ENCODE measurements around the gene TMEM95. TPM values are rescaled to one million over a fixed set of nuclear protein-coding genes. Genes with fewer than 3 reads are reported as not detected.

Gene TMEM95, protein sequence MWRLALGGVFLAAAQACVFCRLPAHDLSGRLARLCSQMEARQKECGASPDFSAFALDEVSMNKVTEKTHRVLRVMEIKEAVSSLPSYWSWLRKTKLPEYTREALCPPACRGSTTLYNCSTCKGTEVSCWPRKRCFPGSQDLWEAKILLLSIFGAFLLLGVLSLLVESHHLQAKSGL
- total RNA-seq, result not detected

- intact Hi-C loops (cut with DNase I), result loop anchor here (10.0 kb wide), 1 partner anchor 130 kb away; the partner anchor contains the start of genes POLR2A and SLC35G6
- DNase-seq (ENCODE audit: low spot score), result no peak
- H3K9me3 ChIP-seq, result no peaks in the 10 kb centered on the region
- TF ChIP-seq POLR2A (IDR thresholded peaks at IDR 0.05) (no peak), POLR2AphosphoS5 (IDR thresholded peaks at IDR 0.05) (peak; percentile 35)
- 54% methylated on average over 10 of the region's 10 CpGs for WGBS
- H3K27me3 ChIP-seq (replicated peaks; ENCODE audit: insufficient read depth), result no peaks in the 10 kb centered on the region
- H3K36me3 ChIP-seq, result no peaks in the 10 kb centered on the region
- peaks cover 5% of the 10 kb centered on the region for H3K4me1 ChIP-seq (replicated peaks)
- H3K4me3 ChIP-seq, result no peak within 1 kb of the TSS
- peak within 1 kb of the TSS in 1 of 2 donors; percentile 38 for H3K27ac ChIP-seq
These were observed at the start of gene TMEM95 for GRCh38 chr17:7355053-7355452. Gene TMEM95 (plus strand): TSS chr17:7355156. CDS start chr17:7355205, 49 bp downstream.

- Histone ChIP-seq H3K4me3 (peak within 1 kb of the TSS; percentile 99), H3K36me3 (peaks cover 0 to 5% of the 10 kb centered on the region in 2 donors), H3K27ac (peak within 1 kb of the TSS; percentile 97 to 99), H3K9me3 (no peaks in the 10 kb centered on the region), H3K27me3 (replicated peaks; ENCODE audit: insufficient read depth) (no peaks in the 10 kb centered on the region), H3K4me1 (replicated peaks) (peaks cover 8% of the 10 kb centered on the region)
- intact Hi-C loops (cut with DNase I), result no loop called here
- under 1% methylated on average over 64 of the region's 64 CpGs for WGBS
- TF ChIP-seq CTCF (IDR thresholded peaks at IDR 0.05) (peak in 1 of 4 experiments; percentile 23), POLR2A (IDR thresholded peaks at IDR 0.05) (peak; percentile 94), POLR2AphosphoS5 (IDR thresholded peaks at IDR 0.05) (peak; percentile 99)
- peak; percentile 99 for DNase-seq (ENCODE audit: low spot score)
These were observed 47.9 kb upstream of the TMEM95 start, which contains the start of gene EIF5A for GRCh38 chr17:7306911-7307685. Gene EIF5A (plus strand): TSS chr17:7307628. CDS start chr17:7309636, 2,008 bp downstream.

DNA sequence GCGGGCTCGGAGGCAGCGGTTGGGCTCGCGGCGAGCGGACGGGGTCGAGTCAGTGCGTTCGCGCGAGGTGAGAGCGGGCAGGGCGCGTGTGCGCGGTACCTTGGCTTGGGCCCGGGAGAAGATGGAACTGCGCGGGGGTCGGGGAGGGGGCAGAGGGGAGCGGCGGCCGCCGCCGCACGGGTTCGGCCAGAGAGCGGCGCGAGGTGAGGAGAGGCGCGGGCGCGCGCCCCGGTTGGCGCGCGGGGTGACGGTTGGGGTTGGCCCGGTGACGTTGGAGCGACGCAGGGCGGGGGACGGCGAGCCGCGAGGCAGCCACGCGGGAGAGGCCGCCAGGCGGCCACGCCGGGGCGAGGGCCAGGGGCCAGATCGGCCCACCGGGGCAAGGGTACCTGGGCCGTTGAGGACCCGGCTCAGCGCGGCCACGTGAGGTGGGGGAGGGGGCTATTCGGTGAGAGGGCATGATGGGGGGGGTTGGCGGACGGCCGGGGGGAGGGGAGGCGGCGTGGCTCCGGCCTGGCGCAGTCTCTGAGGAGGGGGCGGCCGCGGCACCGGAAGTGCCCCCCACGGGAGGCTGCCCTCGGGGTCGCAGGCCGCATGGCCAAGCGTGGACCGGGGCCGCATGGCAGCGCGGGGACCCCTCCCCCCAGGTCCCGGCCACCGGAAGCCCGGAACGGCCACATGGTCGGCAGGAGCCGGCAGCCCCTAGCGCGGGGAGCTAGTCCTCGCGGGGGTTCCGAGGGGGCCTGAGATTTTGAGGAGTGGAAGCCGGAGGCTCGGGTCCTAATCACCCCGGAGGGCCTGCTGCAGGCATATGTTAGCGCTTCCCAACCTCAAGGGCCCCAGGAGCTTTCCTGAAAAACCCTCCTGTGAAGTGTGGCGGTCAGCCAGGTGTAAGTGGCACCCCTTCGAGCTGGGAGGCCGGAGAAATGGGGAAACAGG lies 47.0 kb upstream of the TMEM95 start:
- DNase-seq (ENCODE audit: low spot score), result no peak
- intact Hi-C loops (cut with DNase I), result no loop called here
- peak overlapping the region; percentile 97 to 99 for H3K27ac ChIP-seq
- no peak for TF ChIP-seq CTCF (IDR thresholded peaks at IDR 0.05)
- TF ChIP-seq POLR2A (IDR thresholded peaks at IDR 0.05), result no peak
- no peak for TF ChIP-seq POLR2AphosphoS5 (IDR thresholded peaks at IDR 0.05)
- H3K9me3 ChIP-seq, result no peaks in the 10 kb centered on the region
- peak overlapping the region; percentile 99 for H3K4me3 ChIP-seq
- H3K36me3 ChIP-seq, result peaks cover 8 to 12% of the 10 kb centered on the region in 2 donors
- no peaks in the 10 kb centered on the region for H3K27me3 ChIP-seq (replicated peaks; ENCODE audit: insufficient read depth)
- H3K4me1 ChIP-seq (replicated peaks), result peaks cover 8% of the 10 kb centered on the region
- under 1% methylated on average over 85 of the region's 104 CpGs for WGBS

- WGBS, result under 1% methylated on average over 14 of the region's 14 CpGs
- Histone ChIP-seq H3K9me3 (no peaks in the 10 kb centered on the region), H3K27me3 (replicated peaks; ENCODE audit: insufficient read depth) (no peaks in the 10 kb centered on the region), H3K36me3 (peaks cover 8 to 12% of the 10 kb centered on the region in 2 donors), H3K4me1 (replicated peaks) (peaks cover 11% of the 10 kb centered on the region), H3K4me3 (peak overlapping the region; percentile 99), H3K27ac (peak overlapping the region; percentile 97 to 99)
- intact Hi-C loops (cut with DNase I), result no loop called here
- DNase-seq (ENCODE audit: low spot score), result peak; percentile 88
- TF ChIP-seq POLR2AphosphoS5 (IDR thresholded peaks at IDR 0.05), result peak; percentile 98
- peak; percentile 70 for TF ChIP-seq POLR2A (IDR thresholded peaks at IDR 0.05)
- TF ChIP-seq CTCF (IDR thresholded peaks at IDR 0.05), result peak in 1 of 4 experiments; percentile 10
These were observed 46.1 kb upstream of the TMEM95 start for GRCh38 chr17:7308625-7309433.
